A549 (cell line): ENCODE measurements around the gene DCXR. TPM values are rescaled to one million over a fixed set of nuclear protein-coding genes. Genes with fewer than 3 reads are reported as not detected.

Experiments used
- ATAC-seq, 2 experiments: fragments of 200-7000 bp in 1 of 2; fragments of >200 bp in 1 of 2; cut with Nextera tagmentation in 1 of 2; cut with Tn5 transposase in 1 of 2; 3 replicates each; pipeline versions ENCODE4 v1.8.0 to v1.9.1; 2018 to 2020; ENCODE audit warnings: mild to moderate bottlenecking in 1 of 2, moderate library complexity in 1 of 2
- CTCF ChIA-PET: fragments of 300-600 bp; sonication (Branson Sonifier 250); formaldehyde crosslinking; extraction: SDS; loops from one replicate; lab custom pipeline; 2021; ENCODE audit warnings: antibody characterized with exemption, inconsistent platforms; lab: Yijun Ruan, JAX
- POLR2A ChIA-PET: fragments of 350-600 bp; formaldehyde crosslinking; extraction: SDS; loops from one replicate; lab custom pipeline; 2021; ENCODE audit warnings: antibody characterized with exemption, inconsistent platforms; lab: Yijun Ruan, JAX
- DNase-seq, 2 experiments: peaks; one replicate each; pipeline versions ENCODE4 v3.0.0 to v3.0.0-alpha.2; 2011 to 2016; ENCODE audit warnings: low read depth in 1 of 2, low spot score in 1 of 2
- FAIRE-seq: peaks from 2 replicates; lab custom pipeline; 2011; peaks lifted over from hg19 to GRCh38; lab: Jason Lieb, UNC
- H3K27ac ChIP-seq, 2 experiments: fragments of >200 bp; sonication (Bioruptor Twin); formaldehyde crosslinking; 3 replicates each; pipeline ENCODE4 v1.5.1; 2016 to 2017
- H3K4me1 ChIP-seq: fragments of >200 bp; sonication (Bioruptor Twin); formaldehyde crosslinking; 3 replicates; pipeline ENCODE4 v1.6.1; 2016
- H3K4me2 ChIP-seq: fragments of >200 bp; sonication (Bioruptor Twin); formaldehyde crosslinking; 3 replicates; pipeline ENCODE4 v1.6.1; 2016
- H3K4me3 ChIP-seq: fragments of >200 bp; sonication (Bioruptor Twin); formaldehyde crosslinking; 3 replicates; pipeline ENCODE4 v1.5.1; 2016
- H3K9me3 ChIP-seq: fragments of >200 bp; sonication (Bioruptor Twin); formaldehyde crosslinking; 3 replicates; pipeline ENCODE4 v1.6.1; 2016
- CHD4 ChIP-seq: fragments of 200-600 bp; sonication (generic); IDR thresholded peaks from 2 replicates; pipeline ENCODE4 v1.6.1; 2016; ENCODE audit warnings: antibody characterized with exemption, mild to moderate bottlenecking, borderline replicate concordance
- E2F6 ChIP-seq: IDR thresholded peaks from 2 replicates; pipeline ENCODE4 v1.6.1; 2012; ENCODE audit warnings: low read depth, borderline replicate concordance
- FOSB ChIP-seq: fragments of 250-450 bp; sonication (Bioruptor Pico); IDR thresholded peaks from 2 replicates; pipeline ENCODE4 v1.5.0; 2020; ENCODE audit warnings: mild to moderate bottlenecking, moderate library complexity
- HDAC2 ChIP-seq: fragments of 200-600 bp; sonication (generic); IDR thresholded peaks from 2 replicates; pipeline ENCODE4 v1.6.1; 2016
- HEYL ChIP-seq: fragments of 250-450 bp; sonication (Bioruptor Pico); IDR thresholded peaks from 2 replicates; pipeline ENCODE4 v1.8.0; 2021; ENCODE audit warnings: mild to moderate bottlenecking, moderate library complexity
- HMGXB4 ChIP-seq: fragments of 250-450 bp; sonication (Bioruptor Pico); IDR thresholded peaks from 2 replicates; pipeline ENCODE4 v1.5.0; 2021; ENCODE audit warnings: mild to moderate bottlenecking, moderate library complexity, borderline replicate concordance
- HOXA7 ChIP-seq: fragments of 250-450 bp; sonication (Bioruptor Pico); IDR thresholded peaks from 2 replicates; pipeline ENCODE4 v1.5.0; 2020; ENCODE audit warnings: mild to moderate bottlenecking, moderate library complexity
- JUN ChIP-seq, 2 experiments: fragments of >200 bp; sonication (Bioruptor Twin); formaldehyde crosslinking; IDR thresholded peaks; 2 replicates in 1 of 2; 3 replicates in 1 of 2; pipeline ENCODE4 v1.6.1; 2016 to 2017
- MAFK ChIP-seq: fragments of 450-650 bp; IDR thresholded peaks from 2 replicates; pipeline ENCODE4 v1.6.1; 2014; ENCODE audit not compliant: partially characterized antibody
- MAZ ChIP-seq: fragments of 150-350 bp; IDR thresholded peaks from 2 replicates; pipeline ENCODE4 v1.6.1; 2014; ENCODE audit warnings: antibody characterized with exemption, low read depth, low read length, borderline replicate concordance
- NPAS2 ChIP-seq: fragments of 250-450 bp; sonication (Bioruptor Pico); IDR thresholded peaks from 2 replicates; pipeline ENCODE4 v1.8.0; 2022; ENCODE audit warnings: mild to moderate bottlenecking, moderate library complexity, borderline replicate concordance
- PBX3 ChIP-seq: IDR thresholded peaks from 2 replicates; pipeline ENCODE4 v1.6.1; 2012
- POLR2A ChIP-seq: IDR thresholded peaks from 2 replicates; pipeline ENCODE4 v1.6.1; 2012; ENCODE audit warnings: mild to moderate bottlenecking, low read length
- POLR2AphosphoS2 ChIP-seq: conservative IDR thresholded peaks from 2 replicates; pipeline ENCODE4 v1.6.1; 2012; ENCODE audit warnings: low read length, improper control_type of control experiment, inconsistent platforms
- RNF2 ChIP-seq: fragments of 200-600 bp; sonication (generic); IDR thresholded peaks from 2 replicates; pipeline ENCODE4 v1.6.1; 2016; ENCODE audit warnings: low read depth, mild to moderate bottlenecking, antibody characterized with exemption, moderate library complexity, borderline replicate concordance
- SMC3 ChIP-seq: fragments of >200 bp; sonication (Bioruptor Twin); formaldehyde crosslinking; IDR thresholded peaks from 3 replicates; pipeline ENCODE4 v1.6.1; 2018; ENCODE audit warnings: inconsistent platforms
- TP53 ChIP-seq: fragments of 250-450 bp; sonication (Bioruptor Pico); IDR thresholded peaks from 2 replicates; pipeline ENCODE4 v1.5.0; 2021; ENCODE audit warnings: mild to moderate bottlenecking, moderate library complexity
- USF2 ChIP-seq: fragments of 450-650 bp; IDR thresholded peaks from 2 replicates; pipeline ENCODE4 v1.6.1; 2014; ENCODE audit warnings: antibody characterized with exemption
- ZC3H11A ChIP-seq: fragments of 450-650 bp; IDR thresholded peaks from 2 replicates; pipeline ENCODE4 v1.6.1; 2014; ENCODE audit warnings: antibody characterized with exemption, mild to moderate bottlenecking
- ZFP36 ChIP-seq: fragments of 450-650 bp; IDR thresholded peaks from 2 replicates; pipeline ENCODE4 v1.6.1; 2014; ENCODE audit warnings: borderline replicate concordance; ENCODE audit not compliant: partially characterized antibody
- ZSCAN20 ChIP-seq: fragments of 250-450 bp; sonication (Bioruptor Pico); IDR thresholded peaks from 2 replicates; pipeline ENCODE4 v1.8.0; 2022; ENCODE audit warnings: mild to moderate bottlenecking, moderate library complexity
- WGBS: methylation state at CpG from one replicate; pipeline ENCODE4 v1.1.6; 2017; ENCODE audit errors: missing lambda C conversion rate; 5-methylcytosine and 5-hydroxymethylcytosine counted together
- polyA plus RNA-seq, 4 experiments: library from polyadenylated mRNA; depleted of rRNA in 3 of 4; stranded (reverse); fragments of >200 nt; fragmentation: RNase III in 1 of 4; extraction: RNeasy Plus Mini Kit Qiagen cat#74134 plus additional on column Dnase treatment in 1 of 4; gene quantifications; 2 replicates in 3 of 4; 3 replicates in 1 of 4; pipeline ENCODE4 v1.2.3, GENCODE V29; 2011 to 2017

The DCXR gene
- polyA plus RNA-seq, 2 of the 4 experiments (the other 2 are of a cell fraction) = 39.3 to 70.7 TPM

- Histone ChIP-seq H3K4me3 (no peak overlapping the region), H3K4me1 (no peaks in the 10 kb centered on the region)
- peak; percentile 14; a peak in 3 of 6 replicates for ATAC-seq
- POLR2A ChIA-PET = interaction anchor here (1.2 kb wide), 1 partner anchor 11 kb away, joined by 3 read pairs; no protein-coding TSS in a partner anchor
- TF ChIP-seq POLR2AphosphoS2 (0 out of 2 replicates have a peak, but pooled peaks have one; percentile 2), FOSB (CRISPR knock-in tag) (0 out of 2 replicates have a peak, but pooled peaks have one; percentile 48), ZC3H11A (no peak), POLR2A (no peak), PBX3 (peak; percentile 50; the same call in 1 of the 2 replicates), HMGXB4 (CRISPR knock-in tag) (no peak), ZSCAN20 (no peak), JUN (IDR thresholded peaks at IDR 0.05) (peak in 1 of 2 experiments; percentile 3; a peak in 1 of 5 replicates), MAFK (no peak), TP53 (CRISPR knock-in tag) (0 out of 2 replicates have a peak, but pooled peaks have one; percentile 41)
- TF ChIP-seq, all 56 proteins: peak for 5
- FAIRE-seq = no peak
- CTCF ChIA-PET = interaction anchor here (0.7 to 2.3 kb wide), 8 partner anchors 9 to 117 kb away, joined by 3 to 19 read pairs (median 3); partner anchors contain the start of genes DCXR and RAC3
- DNase-seq = no peak
- Histone ChIP-seq H3K4me2 (no peak overlapping the region), H3K27ac (no peak overlapping the region), H3K9me3 (no peaks in the 10 kb centered on the region)
- WGBS = 89% methylated on average over 25 of the region's 25 CpGs
Measured at GRCh38 chr17:82076018-82076784, 38.7 kb upstream of the DCXR start.

GRCh38 chr17:82073446-82073845 is 35.9 kb upstream of the DCXR start:
- CTCF ChIA-PET = interaction anchor here (1.1 kb wide), 1 partner anchor 52 kb away, joined by 3 read pairs; no protein-coding TSS in a partner anchor
- DNase-seq (no peak), ATAC-seq (no peak), FAIRE-seq (no peak)
- POLR2A ChIA-PET = interaction anchor here (1.0 kb wide), 1 partner anchor 25 kb away, joined by 4 read pairs; the partner anchor contains the start of gene FASN
- Histone ChIP-seq H3K27ac (no peak overlapping the region), H3K4me3 (no peak overlapping the region), H3K4me1 (no peaks in the 10 kb centered on the region), H3K4me2 (no peak overlapping the region), H3K9me3 (no peaks in the 10 kb centered on the region)
- WGBS = 70% methylated on average over 9 of the region's 9 CpGs
- TF ChIP-seq ZC3H11A (no peak), HEYL (CRISPR knock-in tag) (no peak), SMC3 (no peak), RNF2 (no peak), PBX3 (no peak), MAFK (no peak), CHD4 (no peak), HOXA7 (CRISPR knock-in tag) (no peak)

GRCh38 chr17:82072827-82073226 is 35.3 kb upstream of the DCXR start:
- no peaks in the 10 kb centered on the region for H3K9me3 ChIP-seq
- ATAC-seq = no peak

More at GRCh38 chr17:82072827-82073226, 35.3 kb upstream of the DCXR start:
- H3K4me2 ChIP-seq = no peak overlapping the region
- no peak for TF ChIP-seq NPAS2 (CRISPR knock-in tag)
- no peak for TF ChIP-seq MAZ
- no peak for TF ChIP-seq ZFP36
- no peak for TF ChIP-seq USF2
- no peak for TF ChIP-seq E2F6
- TF ChIP-seq HDAC2 = no peak
- WGBS = 64% methylated on average over 6 of the region's 6 CpGs
- DNase-seq (no peak), FAIRE-seq (no peak)
- ChIA-PET POLR2A (interaction anchor here (1.0 kb wide), 1 partner anchor 26 kb away, joined by 4 read pairs; the partner anchor contains the start of gene FASN), CTCF (interaction anchor here (1.0 to 1.1 kb wide), 3 partner anchors 14 to 52 kb away, joined by 3 to 4 read pairs (median 4); no protein-coding TSS in a partner anchor)
- no peaks in the 10 kb centered on the region for H3K4me1 ChIP-seq
- no peak overlapping the region for H3K27ac ChIP-seq
- no peak overlapping the region for H3K4me3 ChIP-seq
